Coronary artery (tissue), 2 donors: ENCODE measurements around the gene DGCR6.
"Not testable (repeated sequence)": the region's sequence is repeated elsewhere in the genome, so short reads cannot be mapped to it uniquely, and the experiment has no call there.

ENCODE experiments used
- DNase-seq: peaks from one replicate; pipeline ENCODE4 v3.0.0-alpha.2; 2017; ENCODE audit warnings: low spot score
- H3K27ac ChIP-seq, 2 donors: fragments of 200-600 bp; sonication (generic); one replicate each; pipeline ENCODE4 v1.5.1; 2016 to 2019
- H3K4me3 ChIP-seq: fragments of 200-600 bp; sonication (generic); 2 replicates; pipeline ENCODE4 v1.5.1; 2016; ENCODE audit warnings: mild to moderate bottlenecking, moderate library complexity
- CTCF ChIP-seq: fragments of 200-600 bp; sonication (generic); IDR thresholded peaks from one replicate; pipeline ENCODE4 v1.5.1; 2019; ENCODE audit warnings: antibody characterized with exemption

The DGCR6 gene

GRCh38 chr22:18950141-18950540, 44.0 kb downstream of the DGCR6 start:
- no peak overlapping the region for H3K27ac ChIP-seq
- no peak overlapping the region for H3K4me3 ChIP-seq
- no peak for DNase-seq
- no peak for TF ChIP-seq CTCF

GRCh38 chr22:18952022-18952421, 45.9 kb downstream of the DGCR6 start:
- Histone ChIP-seq H3K27ac (no peak overlapping the region), H3K4me3 (no peak overlapping the region)
- DNase-seq, result no peak
- TF ChIP-seq CTCF, result no peak

- not testable (repeated sequence) for H3K27ac ChIP-seq, H3K4me3 ChIP-seq, DNase-seq
Observed at GRCh38 chr22:18953128-18953527, 47.0 kb downstream of the DGCR6 start.

GRCh38 chr22:18954303-18954989, 48.3 kb downstream of the DGCR6 start:
- not testable (repeated sequence) for H3K27ac ChIP-seq, DNase-seq, H3K4me3 ChIP-seq
- peak; percentile 71 for TF ChIP-seq CTCF

GRCh38 chr22:18954990-18955571, 49.0 kb downstream of the DGCR6 start:
- H3K4me3 ChIP-seq, result no peak overlapping the region
- no peak for DNase-seq
- no peak overlapping the region for H3K27ac ChIP-seq
- TF ChIP-seq CTCF, result no peak

GRCh38 chr22:18955696-18956095, 49.6 kb downstream of the DGCR6 start:
- no peak for TF ChIP-seq CTCF
- Histone ChIP-seq H3K27ac (no peak overlapping the region), H3K4me3 (no peak overlapping the region)
- no peak for DNase-seq

- H3K4me3 ChIP-seq, H3K27ac ChIP-seq, DNase-seq: not testable (repeated sequence)
Observed at GRCh38 chr22:18956121-18956895, 50.2 kb downstream of the DGCR6 start.

GRCh38 chr22:18956956-18957355, 50.8 kb downstream of the DGCR6 start:
- not testable (repeated sequence) for H3K27ac ChIP-seq, H3K4me3 ChIP-seq, DNase-seq

- H3K4me3 ChIP-seq, DNase-seq, H3K27ac ChIP-seq: not testable (repeated sequence)
Observed at GRCh38 chr22:18957621-18958320, 51.7 kb downstream of the DGCR6 start.

- H3K4me3 ChIP-seq, H3K27ac ChIP-seq, DNase-seq: not testable (repeated sequence)
Observed at GRCh38 chr22:18958321-18958705, 52.2 kb downstream of the DGCR6 start.

- not testable (repeated sequence) for H3K4me3 ChIP-seq, H3K27ac ChIP-seq, DNase-seq
Observed at GRCh38 chr22:18958738-18959137, 52.6 kb downstream of the DGCR6 start.

- not testable (repeated sequence) for H3K27ac ChIP-seq, DNase-seq, H3K4me3 ChIP-seq
Observed at GRCh38 chr22:18959266-18959665, 53.1 kb downstream of the DGCR6 start.
